Measurements from ENCODE around the gene RPTOR. TPM values are rescaled to one million over a fixed set of nuclear protein-coding genes. Genes with fewer than 3 reads are reported as not detected.

RPTOR gene
- total and polyA plus RNA-seq, 2 experiments from 2014 or later: 13.2 to 37.9 TPM

DNA sequence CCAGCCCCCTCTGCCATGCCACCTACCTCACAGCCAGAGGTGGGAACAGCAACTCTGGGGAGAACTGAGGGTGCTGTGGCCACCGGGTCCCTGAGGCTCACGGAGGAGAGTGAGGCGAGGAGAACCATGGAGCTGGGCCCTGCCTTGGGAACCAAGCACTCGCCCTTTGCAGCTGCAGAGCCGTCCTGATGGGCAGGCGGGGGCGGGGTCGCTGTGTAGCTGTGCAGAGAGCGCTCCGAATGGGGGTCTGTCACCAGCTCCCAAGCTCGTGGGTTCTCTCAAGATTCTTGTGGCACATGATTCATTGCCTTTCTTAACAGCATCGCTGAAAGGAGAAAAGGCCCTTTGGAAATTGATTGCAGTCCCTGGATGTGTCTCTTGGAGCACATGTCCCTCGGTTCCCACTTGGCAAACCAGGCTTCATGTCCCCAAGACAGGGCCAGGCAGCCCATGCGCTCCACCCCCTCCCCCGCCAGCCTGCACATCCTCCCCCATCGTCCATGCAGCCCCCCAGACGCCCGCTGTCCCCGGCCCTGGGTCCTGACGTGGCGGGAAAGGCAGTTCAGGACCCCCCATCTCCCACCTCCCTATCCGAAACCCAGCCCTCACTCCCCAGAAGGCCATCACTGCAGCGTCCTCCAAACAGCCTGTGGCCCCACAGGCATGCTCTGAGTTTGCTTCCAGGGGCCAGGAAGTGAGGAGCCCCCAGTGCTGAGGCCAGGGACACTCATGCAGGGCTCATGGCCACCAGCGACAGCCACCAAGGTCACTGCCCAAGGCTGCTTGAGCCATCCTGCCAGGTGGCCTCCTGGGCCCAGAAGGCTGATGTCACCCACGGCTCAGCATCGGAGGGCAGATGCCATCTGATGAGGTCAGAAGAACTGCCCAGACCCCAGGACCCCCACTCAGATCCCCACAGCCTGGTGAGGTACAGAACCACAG is 426.4 kb downstream of the RPTOR start:
- Histone ChIP-seq H3K4me1 (ENCODE audit: low read depth) (no peaks in the 10 kb centered on the region), H3K27ac (no peak overlapping the region), H3K9me3 (ENCODE audit: low read depth) (no peaks in the 10 kb centered on the region), H3K36me3 (no peaks in the 10 kb centered on the region), H3K4me3 (no peak overlapping the region), H3K27me3 (no peaks in the 10 kb centered on the region)
- no peak for DNase-seq (ENCODE audit: low read depth in 1 of 2, low spot score in 1 of 2)
- TF ChIP-seq, protein P1, sequence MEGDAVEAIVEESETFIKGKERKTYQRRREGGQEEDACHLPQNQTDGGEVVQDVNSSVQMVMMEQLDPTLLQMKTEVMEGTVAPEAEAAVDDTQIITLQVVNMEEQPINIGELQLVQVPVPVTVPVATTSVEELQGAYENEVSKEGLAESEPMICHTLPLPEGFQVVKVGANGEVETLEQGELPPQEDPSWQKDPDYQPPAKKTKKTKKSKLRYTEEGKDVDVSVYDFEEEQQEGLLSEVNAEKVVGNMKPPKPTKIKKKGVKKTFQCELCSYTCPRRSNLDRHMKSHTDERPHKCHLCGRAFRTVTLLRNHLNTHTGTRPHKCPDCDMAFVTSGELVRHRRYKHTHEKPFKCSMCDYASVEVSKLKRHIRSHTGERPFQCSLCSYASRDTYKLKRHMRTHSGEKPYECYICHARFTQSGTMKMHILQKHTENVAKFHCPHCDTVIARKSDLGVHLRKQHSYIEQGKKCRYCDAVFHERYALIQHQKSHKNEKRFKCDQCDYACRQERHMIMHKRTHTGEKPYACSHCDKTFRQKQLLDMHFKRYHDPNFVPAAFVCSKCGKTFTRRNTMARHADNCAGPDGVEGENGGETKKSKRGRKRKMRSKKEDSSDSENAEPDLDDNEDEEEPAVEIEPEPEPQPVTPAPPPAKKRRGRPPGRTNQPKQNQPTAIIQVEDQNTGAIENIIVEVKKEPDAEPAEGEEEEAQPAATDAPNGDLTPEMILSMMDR (IDR thresholded peaks at IDR 0.05; ENCODE audit: low read depth, low read length): no peak

DNA sequence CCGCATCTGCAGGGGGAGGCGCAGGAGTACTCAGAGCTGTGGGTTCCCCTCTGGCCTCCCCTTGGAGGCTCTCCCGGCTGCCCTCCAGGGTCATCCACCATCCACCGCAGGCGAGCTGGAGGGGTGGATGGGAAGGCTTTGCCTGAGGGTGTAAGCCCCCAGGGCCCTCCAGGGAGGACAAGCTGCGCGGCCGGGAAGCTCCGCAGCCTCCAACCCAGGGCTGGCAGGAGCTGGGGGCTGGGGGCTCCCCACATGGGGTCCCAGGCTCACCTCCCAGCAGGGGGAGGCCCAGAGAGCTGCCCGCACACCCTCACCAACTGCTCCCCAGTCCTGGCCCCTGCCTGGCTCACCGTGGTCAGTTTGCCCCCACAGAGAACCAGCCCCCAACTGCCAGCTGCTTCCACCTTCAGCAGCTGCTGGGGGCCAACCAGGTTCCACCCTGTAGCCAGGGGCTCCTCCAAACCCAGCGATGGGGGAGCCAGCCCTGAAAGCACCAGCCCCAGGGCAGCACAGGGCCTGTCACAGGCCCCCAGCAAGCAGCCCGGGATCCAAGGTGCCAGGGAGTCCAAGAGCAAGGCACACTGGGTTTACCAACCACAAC is 427.2 kb downstream of the RPTOR start:
- no peaks in the 10 kb centered on the region for H3K4me1 ChIP-seq (ENCODE audit: low read depth)
- no peaks in the 10 kb centered on the region for H3K9me3 ChIP-seq (ENCODE audit: low read depth)
- no peaks in the 10 kb centered on the region for H3K36me3 ChIP-seq
- no peaks in the 10 kb centered on the region for H3K27me3 ChIP-seq
- DNase-seq (ENCODE audit: low read depth in 1 of 2, low spot score in 1 of 2): no peak
- no peak overlapping the region for H3K4me3 ChIP-seq
- TF ChIP-seq, protein P1 (IDR thresholded peaks at IDR 0.05; ENCODE audit: low read depth, low read length): no peak
- no peak overlapping the region for H3K27ac ChIP-seq

DNA sequence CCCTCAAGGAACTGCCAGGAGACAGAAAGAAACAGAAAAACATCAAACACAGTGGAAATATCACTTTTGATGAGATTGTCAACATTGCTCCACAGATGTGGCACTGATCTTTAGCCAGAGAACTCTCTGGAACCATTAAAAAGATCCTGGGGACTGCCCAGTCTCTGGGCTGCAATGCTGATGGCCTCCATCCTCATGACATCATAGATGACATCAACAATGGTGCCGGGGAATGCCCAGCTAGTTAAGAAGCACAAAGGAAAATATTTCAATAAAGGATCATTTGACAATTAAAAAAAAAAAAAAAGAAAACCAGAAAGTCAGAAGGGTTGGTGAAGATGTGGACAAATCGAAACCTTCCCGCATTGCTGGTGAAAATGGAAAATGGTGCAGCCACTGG is 432.1 kb downstream of the RPTOR start:
- Histone ChIP-seq H3K36me3 (no peaks in the 10 kb centered on the region), H3K27ac (no peak overlapping the region), H3K4me1 (ENCODE audit: low read depth) (no peaks in the 10 kb centered on the region), H3K27me3 (peaks cover 10% of the 10 kb centered on the region), H3K9me3 (ENCODE audit: low read depth) (no peaks in the 10 kb centered on the region), H3K4me3 (no peak overlapping the region)
- DNase-seq (ENCODE audit: low read depth in 1 of 2, low spot score in 1 of 2): no peak
- TF ChIP-seq, protein P1 (IDR thresholded peaks at IDR 0.05; ENCODE audit: low read depth, low read length): no peak

DNA sequence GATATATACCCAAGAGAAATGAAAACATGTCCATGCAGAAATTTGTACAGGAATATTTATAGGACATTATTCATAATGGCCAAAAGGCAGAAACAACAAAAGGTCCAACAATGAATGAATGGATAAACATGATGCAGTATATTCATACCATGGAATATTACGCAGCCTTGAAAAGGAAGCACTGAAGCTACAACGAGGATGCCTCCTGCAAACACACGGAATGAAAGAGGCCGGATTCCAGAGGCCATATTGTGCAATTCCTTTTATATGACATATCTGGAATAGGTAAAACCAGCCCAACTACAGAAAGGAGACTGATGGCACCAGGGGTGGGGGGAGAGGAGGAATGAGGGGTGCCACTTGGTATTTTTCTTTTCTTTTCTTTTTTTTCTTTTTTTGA is 432.5 kb downstream of the RPTOR start:
- no peaks in the 10 kb centered on the region for H3K4me1 ChIP-seq (ENCODE audit: low read depth)
- TF ChIP-seq, protein P1 (IDR thresholded peaks at IDR 0.05; ENCODE audit: low read depth, low read length): no peak
- peaks cover 14% of the 10 kb centered on the region for H3K27me3 ChIP-seq
- H3K36me3 ChIP-seq: no peaks in the 10 kb centered on the region
- H3K27ac ChIP-seq: no peak overlapping the region
- H3K9me3 ChIP-seq (ENCODE audit: low read depth): no peaks in the 10 kb centered on the region
- no peak overlapping the region for H3K4me3 ChIP-seq
- no peak for DNase-seq (ENCODE audit: low read depth in 1 of 2, low spot score in 1 of 2)

DNA sequence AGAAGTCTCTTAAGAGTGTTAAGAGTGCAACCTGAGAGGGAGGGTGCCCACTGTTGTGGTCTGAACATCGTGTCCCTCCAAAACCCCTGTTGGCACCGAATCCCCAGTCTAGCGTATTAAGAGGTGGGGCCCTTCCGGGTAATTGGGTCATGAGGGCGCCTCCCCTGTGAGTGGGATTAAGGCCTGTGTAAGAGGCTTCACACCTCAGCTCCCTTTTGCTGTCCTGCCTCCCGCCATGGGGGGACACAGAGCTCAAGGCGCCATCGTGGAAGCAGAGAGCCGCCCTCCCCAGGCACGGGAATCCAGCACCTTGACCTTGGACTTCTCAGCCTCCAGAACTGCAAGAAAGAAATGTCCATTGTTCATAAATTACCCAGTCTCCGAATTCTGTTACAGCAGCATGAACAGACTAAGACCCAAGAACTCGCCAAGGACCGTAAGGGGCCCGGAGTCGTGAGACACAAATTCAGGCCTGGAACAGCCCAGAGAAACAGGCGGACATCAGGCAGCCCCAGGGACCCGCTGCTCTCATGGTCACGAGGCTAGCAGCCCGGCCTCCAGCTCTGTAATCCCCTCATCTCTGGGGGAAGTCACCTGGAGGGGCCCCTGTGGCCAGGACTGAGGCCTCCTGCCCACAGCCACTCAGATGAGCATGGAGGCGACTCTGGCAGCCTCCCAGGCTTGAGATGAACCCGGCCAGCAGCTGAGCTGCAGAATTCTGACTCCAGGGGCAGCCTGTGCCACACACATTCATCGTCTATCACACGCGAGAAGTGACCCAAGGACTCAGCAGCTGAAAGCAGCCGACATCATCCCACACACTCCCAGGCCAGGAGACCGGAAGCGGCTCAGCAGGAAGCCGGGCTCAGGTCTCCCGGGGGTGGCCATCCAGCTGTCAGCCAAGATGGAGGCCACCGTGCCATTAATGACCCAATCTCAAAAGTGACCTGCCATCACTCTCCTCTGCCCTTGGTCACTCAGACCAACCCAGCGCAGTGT is 434.2 kb downstream of the RPTOR start:
- TF ChIP-seq, protein P1 (IDR thresholded peaks at IDR 0.05; ENCODE audit: low read depth, low read length): no peak
- H3K4me3 ChIP-seq: no peak overlapping the region
- H3K27me3 ChIP-seq: peaks cover 15% of the 10 kb centered on the region
- H3K27ac ChIP-seq: no peak overlapping the region
- no peaks in the 10 kb centered on the region for H3K36me3 ChIP-seq
- no peaks in the 10 kb centered on the region for H3K9me3 ChIP-seq (ENCODE audit: low read depth)
- no peak for DNase-seq (ENCODE audit: low read depth in 1 of 2, low spot score in 1 of 2)
- no peaks in the 10 kb centered on the region for H3K4me1 ChIP-seq (ENCODE audit: low read depth)

Data from cardiac muscle cell (in vitro differentiated cells and primary cell).